ENCODE measurements around the gene ACSM5.
A peak's percentile ranks its signal among the peaks of the same experiment; 100 is the strongest.
"Not testable (repeated sequence)": the region's sequence is repeated elsewhere in the genome, so short reads cannot be mapped to it uniquely, and the experiment has no call there.

ACSM5 gene

GRCh38 chr16:20439820-20440231 lies 30.5 kb downstream of the ACSM5 start:
- DNase-seq; intact Hi-C loops (cut with DNase I): not testable (repeated sequence)

DNA sequence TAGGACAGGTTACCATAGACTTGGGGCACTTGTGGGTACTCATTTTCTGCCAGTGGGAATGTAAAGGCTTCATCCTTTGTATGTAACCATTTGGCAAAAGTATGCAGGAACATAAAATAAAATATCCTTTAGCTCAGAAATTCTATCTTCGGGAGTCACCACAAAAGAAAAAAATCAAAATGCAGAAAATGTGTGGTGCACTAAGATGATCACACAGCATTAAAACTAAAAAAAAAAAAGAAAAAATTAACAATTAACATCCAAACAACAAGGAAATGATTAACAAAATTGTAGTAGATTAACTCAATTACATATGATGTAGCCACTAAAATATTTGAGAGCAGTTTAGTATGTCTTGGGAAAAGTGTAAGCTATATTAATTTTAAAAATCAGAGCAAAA lies 31.4 kb downstream of the ACSM5 start:
- intact Hi-C loops (cut with DNase I); DNase-seq: not testable (repeated sequence)

GRCh38 chr16:20441191-20441590 lies 31.9 kb downstream of the ACSM5 start:
- DNase-seq: no peak
- intact Hi-C loops (cut with DNase I): no loop called here

DNA sequence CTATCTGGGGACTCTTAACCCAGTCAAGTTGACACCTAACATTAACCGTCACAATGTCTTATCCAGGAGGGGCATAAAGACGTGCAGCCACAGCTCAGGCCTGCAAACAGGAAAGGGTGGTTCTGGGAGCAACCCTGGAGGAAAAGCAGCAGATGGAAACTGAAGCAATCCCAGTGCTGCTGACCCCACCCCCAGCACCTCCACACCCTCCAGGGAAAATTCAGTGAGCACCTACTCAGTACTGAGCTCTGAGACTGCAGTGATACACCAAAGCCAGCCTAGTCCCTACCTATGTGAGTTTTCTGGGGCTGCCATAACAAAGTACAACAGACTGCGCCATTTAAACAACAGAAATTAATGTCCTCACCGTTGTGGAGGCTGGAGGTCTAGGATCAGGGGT lies 32.5 kb downstream of the ACSM5 start:
- DNase-seq; intact Hi-C loops (cut with DNase I): not testable (repeated sequence)

- DNase-seq; intact Hi-C loops (cut with DNase I): not testable (repeated sequence)
Observed at GRCh38 chr16:20446652-20447393, 37.5 kb downstream of the ACSM5 start.

- DNase-seq; intact Hi-C loops (cut with DNase I): not testable (repeated sequence)
Observed at GRCh38 chr16:20451364-20451763, 42.0 kb downstream of the ACSM5 start, which contains the start of gene ACSM2A. Gene ACSM2A, plus strand, starts transcription at chr16:20451521. Its CDS starts 8,594 bp downstream, at chr16:20460115.

- intact Hi-C loops (cut with DNase I): not testable (repeated sequence)
Observed at GRCh38 chr16:20453633-20454032, 44.3 kb downstream of the ACSM5 start.

DNA sequence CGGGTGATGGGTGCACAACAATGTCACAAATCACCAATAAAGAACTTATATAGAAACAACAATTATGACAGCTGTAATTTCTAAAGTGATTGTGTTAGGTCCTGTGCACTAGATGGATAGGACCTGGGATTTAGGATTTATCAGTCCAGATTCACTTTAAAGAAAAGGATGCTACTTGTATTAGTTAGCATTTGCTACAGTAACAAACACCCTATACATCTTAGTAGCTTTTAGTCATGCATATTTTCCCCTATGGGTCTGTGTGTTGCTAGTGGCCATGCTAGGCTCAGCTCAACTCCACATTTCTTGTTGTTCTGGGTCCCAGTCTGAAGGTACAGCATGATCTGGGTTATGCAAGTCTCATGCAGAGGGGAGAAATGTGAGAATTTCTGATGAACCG lies 49.9 kb downstream of the ACSM5 start:
- intact Hi-C loops (cut with DNase I); DNase-seq: not testable (repeated sequence)

More at GRCh38 chr16:20453633-20454032, 44.3 kb downstream of the ACSM5 start:
- not testable (repeated sequence) for DNase-seq

GRCh38 chr16:20460313-20460712 lies 51.0 kb downstream of the ACSM5 start:
- intact Hi-C loops (cut with DNase I); DNase-seq: not testable (repeated sequence)

- DNase-seq; intact Hi-C loops (cut with DNase I): not testable (repeated sequence)
Observed at GRCh38 chr16:20468954-20469353, 59.6 kb downstream of the ACSM5 start.

DNA sequence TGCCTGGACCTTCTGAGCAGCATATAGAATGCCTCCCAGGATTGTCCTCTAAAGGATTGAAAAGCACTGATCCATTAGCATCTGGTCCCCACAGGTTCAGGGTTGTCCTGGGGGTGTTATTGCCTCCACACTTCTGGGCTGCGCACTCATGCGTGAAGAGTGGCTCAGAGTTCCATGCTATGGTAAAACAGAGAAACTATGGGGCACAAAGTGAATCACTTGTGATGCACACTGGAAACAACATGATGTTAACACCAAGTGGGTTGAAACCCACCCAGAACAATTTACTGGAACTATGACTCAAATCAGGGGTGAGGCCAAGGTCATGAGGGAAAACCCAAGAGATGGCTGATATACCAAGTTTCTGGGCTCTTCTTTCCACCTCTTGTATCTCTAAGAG lies 60.6 kb downstream of the ACSM5 start:
- DNase-seq; intact Hi-C loops (cut with DNase I): not testable (repeated sequence)

- intact Hi-C loops (cut with DNase I); DNase-seq: not testable (repeated sequence)
Observed at GRCh38 chr16:20470732-20471131, 61.4 kb downstream of the ACSM5 start.

- DNase-seq; intact Hi-C loops (cut with DNase I): not testable (repeated sequence)
Observed at GRCh38 chr16:20477188-20477744, 67.9 kb downstream of the ACSM5 start.

DNA sequence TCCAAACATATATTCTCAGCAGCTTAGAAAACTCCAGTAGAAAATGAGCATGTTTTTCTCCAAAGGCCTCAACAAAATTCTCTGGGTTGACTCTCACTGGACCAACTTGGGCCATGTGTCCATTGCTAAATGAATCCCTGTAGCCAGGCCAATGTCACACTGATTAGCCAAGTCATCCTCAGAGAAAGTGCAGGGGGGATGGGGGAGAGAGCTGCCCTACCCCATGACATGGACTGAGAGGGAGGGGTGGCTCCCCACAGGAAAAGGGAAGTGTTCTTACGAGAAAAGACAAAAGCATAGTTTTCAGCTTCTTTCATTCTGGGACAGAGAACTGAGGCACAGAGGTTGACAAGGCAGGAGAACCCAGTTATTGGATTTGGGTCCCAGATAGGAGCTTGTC lies 74.7 kb downstream of the ACSM5 start:
- intact Hi-C loops (cut with DNase I): not testable (repeated sequence)
- peak in 1 of 42 donors; percentile 13 for DNase-seq

DNA sequence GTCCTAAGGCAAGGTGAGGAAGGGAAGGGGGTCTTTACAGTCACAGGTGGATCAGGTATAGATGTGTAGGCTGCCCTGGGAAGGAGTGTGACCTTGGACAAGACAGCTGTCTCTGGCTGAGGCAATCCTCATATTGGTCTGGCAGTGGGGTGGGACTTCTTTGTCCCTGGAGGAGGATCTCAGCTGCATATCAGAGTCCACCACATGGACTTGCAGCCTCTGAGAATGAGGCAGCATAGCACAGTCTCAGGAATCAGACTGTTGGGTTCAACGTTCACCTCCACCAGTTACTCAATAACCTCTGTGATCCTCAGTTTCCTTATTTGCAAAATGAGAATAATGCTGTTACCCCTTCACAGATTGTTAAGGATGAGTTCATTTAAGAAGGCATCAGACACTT lies 75.4 kb downstream of the ACSM5 start:
- no peak for DNase-seq
- intact Hi-C loops (cut with DNase I): no loop called here

DNA sequence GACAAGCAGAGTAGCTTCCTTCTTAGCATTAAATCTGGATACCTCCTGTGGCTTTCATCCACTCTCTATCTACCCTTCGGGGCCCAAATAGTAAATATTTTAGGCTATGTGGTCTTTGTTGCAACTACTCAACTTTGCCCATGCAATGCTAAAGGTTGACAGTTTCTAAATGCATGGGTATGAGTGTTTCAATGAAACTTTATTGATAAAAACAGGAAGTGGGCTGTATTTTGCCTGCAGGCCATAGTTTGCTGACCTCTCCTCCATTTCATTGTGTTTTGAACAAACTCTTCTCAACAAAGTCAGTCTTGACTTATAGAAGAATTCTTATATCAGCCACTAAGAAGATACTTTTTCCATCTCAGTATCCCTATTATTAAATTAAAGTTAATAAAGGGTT lies 76.1 kb downstream of the ACSM5 start:
- DNase-seq: no peak
- intact Hi-C loops (cut with DNase I): no loop called here

Measured in head of caudate nucleus (tissue), 42 donors.